Measurements from ENCODE around the gene FNDC11. TPM values are rescaled to one million over a fixed set of nuclear protein-coding genes. Genes with fewer than 3 reads are reported as not detected.

Gene FNDC11
- total RNA-seq, 1 experiment from 2014 or later, result 2.5 TPM

DNA sequence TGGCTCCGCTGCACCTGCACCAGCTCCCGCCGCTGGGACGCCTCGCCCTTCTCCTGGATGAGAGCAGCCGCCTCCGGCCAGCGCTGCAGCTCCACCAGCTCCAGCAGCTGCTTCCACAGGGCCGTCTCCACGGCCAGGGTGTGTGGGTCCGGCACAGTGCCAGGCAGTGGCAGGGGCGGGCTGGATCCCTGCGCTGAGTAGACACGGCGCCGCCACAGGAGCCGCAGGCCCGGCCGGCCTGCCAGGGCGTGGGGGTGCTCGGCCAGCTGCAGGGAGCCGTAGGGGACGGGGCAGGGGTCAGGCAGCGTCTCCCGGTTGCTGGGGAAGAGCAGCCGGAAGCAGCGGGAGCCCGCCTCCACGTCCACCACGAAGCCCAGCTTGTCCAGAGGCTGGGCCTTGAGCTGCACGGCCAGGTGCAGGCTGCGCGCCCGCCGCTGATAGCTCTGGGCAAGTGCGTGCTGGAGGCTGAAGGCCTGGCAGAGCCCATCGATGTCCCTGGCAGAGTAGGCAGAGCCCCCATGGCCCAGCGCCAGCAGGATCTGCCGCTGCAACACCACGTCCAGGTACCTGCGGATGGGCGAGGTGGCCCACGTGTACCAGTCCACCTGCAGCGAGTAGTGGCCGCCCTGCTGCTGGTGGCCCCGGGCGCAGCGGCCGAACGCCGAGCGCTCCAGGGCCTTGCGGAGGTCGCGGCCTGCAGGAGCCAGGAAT, 9.4 kb downstream of the FNDC11 start:
- Histone ChIP-seq H3K27ac (ENCODE audit: insufficient read length, low read depth, low read length) (no peak overlapping the region), H3K14ac (ENCODE audit: insufficient read depth, low read length) (no peak overlapping the region), H3K23me2 (ENCODE audit: insufficient read length, low read depth, low read length, poor library complexity, severe bottlenecking) (no peaks in the 10 kb centered on the region), H3K4ac (ENCODE audit: low read depth, low read length) (no peak overlapping the region), H3K9me3 (ENCODE audit: control insufficient read depth, low read depth, low read length) (no peaks in the 10 kb centered on the region), H4K5ac (ENCODE audit: insufficient read length, low read depth, low read length) (no peak overlapping the region), H4K8ac (replicated peaks; ENCODE audit: insufficient read length, low read depth, low read length) (no peak overlapping the region), H4K20me1 (ENCODE audit: control insufficient read depth, insufficient read depth, insufficient read length) (no peaks in the 10 kb centered on the region), H3K79me2 (ENCODE audit: insufficient read depth, low read length) (no peaks in the 10 kb centered on the region), H3K4me1 (ENCODE audit: insufficient read depth, low read length) (no peaks in the 10 kb centered on the region), H2BK5ac (ENCODE audit: insufficient read length, low read length) (no peak overlapping the region), H2BK12ac (ENCODE audit: insufficient read length, low read depth, low read length) (no peak overlapping the region), H3K23ac (ENCODE audit: insufficient read length, low read depth, low read length) (no peak overlapping the region), H3K79me1 (ENCODE audit: insufficient read depth, low read depth, low read length, poor library complexity, severe bottlenecking) (no peaks in the 10 kb centered on the region), H2AFZ (ENCODE audit: low read length) (no peak overlapping the region), H4K91ac (ENCODE audit: insufficient read length, low read depth, low read length) (no peak overlapping the region), H2BK120ac (ENCODE audit: low read depth, low read length, poor library complexity, severe bottlenecking) (no peak overlapping the region), H3K18ac (ENCODE audit: insufficient read length, low read depth, low read length) (no peak overlapping the region), H2BK15ac (ENCODE audit: low read depth, low read length) (no peak overlapping the region; the same call in 1 of the 2 replicates), H2AK5ac (ENCODE audit: insufficient read length, low read length) (no peak overlapping the region), H3K56ac (ENCODE audit: insufficient read length, low read depth, low read length) (no peak overlapping the region), H3K27me3 (ENCODE audit: insufficient read depth, low read length) (no peaks in the 10 kb centered on the region), H3K9ac (ENCODE audit: extremely low read depth, insufficient read length, low read length) (no peak overlapping the region), H2BK20ac (ENCODE audit: low read depth, low read length, poor library complexity, severe bottlenecking) (no peak overlapping the region), H3T11ph (ENCODE audit: low read length) (no peak overlapping the region), H3K4me2 (ENCODE audit: insufficient read depth, insufficient read length, low read length) (no peak overlapping the region)
- H3K4me3 Mint-ChIP-seq, result no peak overlapping the region
- H3K27me3 Mint-ChIP-seq (ENCODE audit: low read depth), result no peaks in the 10 kb centered on the region
- H3K4me1 Mint-ChIP-seq, result no peaks in the 10 kb centered on the region
- DNase-seq, result no peak
- peaks cover 3 to 9% (median 5%) of the 10 kb centered on the region in 3 experiments; a peak in 6 of 7 replicates for H3K36me3 Mint-ChIP-seq (ENCODE audit: insufficient read depth in 1 of 3, low read depth in 3 of 3)
- H3K9me3 Mint-ChIP-seq, result no peaks in the 10 kb centered on the region
- no CpG with 5 or more reads among the region's 55 CpGs for WGBS (ENCODE audit: extremely low coverage, insufficient read length, low lambda C conversion rate)
- H3K27ac Mint-ChIP-seq, result no peak overlapping the region
- TF ChIP-seq, protein P1, sequence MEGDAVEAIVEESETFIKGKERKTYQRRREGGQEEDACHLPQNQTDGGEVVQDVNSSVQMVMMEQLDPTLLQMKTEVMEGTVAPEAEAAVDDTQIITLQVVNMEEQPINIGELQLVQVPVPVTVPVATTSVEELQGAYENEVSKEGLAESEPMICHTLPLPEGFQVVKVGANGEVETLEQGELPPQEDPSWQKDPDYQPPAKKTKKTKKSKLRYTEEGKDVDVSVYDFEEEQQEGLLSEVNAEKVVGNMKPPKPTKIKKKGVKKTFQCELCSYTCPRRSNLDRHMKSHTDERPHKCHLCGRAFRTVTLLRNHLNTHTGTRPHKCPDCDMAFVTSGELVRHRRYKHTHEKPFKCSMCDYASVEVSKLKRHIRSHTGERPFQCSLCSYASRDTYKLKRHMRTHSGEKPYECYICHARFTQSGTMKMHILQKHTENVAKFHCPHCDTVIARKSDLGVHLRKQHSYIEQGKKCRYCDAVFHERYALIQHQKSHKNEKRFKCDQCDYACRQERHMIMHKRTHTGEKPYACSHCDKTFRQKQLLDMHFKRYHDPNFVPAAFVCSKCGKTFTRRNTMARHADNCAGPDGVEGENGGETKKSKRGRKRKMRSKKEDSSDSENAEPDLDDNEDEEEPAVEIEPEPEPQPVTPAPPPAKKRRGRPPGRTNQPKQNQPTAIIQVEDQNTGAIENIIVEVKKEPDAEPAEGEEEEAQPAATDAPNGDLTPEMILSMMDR (conservative IDR thresholded peaks at IDR 0.05), result no peak
